ENCODE measurements around the gene ZBTB17. TPM values are rescaled to one million over a fixed set of nuclear protein-coding genes. Genes with fewer than 3 reads are reported as not detected.

Gene ZBTB17
- total RNA-seq, 1 experiment from 2014 or later = 41.6 TPM

DNA sequence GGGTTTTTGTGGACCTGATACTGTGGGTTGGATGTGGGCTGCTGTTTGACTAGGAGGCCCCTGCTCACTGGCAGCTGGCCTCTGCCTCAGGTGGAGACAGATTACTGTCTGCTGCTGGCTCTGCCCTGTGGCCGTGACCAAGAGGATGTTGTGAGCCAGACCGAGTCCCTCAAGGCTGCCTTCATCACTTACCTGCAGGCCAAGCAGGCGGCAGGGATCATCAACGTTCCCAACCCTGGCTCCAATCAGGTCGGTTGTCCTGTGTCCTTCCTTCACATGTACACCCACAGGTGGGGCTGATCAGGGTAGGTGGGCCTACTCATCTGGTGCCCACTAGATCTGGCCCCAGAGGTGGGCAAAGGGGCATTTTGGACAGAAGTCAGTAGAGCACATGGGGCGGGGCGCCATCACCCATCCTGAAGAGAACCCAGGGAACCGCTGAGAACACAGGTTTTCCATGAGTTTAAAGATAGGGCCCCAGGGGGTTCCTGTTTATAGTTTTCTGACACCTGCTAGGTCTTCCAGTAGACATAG is 37.2 kb downstream of the ZBTB17 start:
- H3K27me3 ChIP-seq (ENCODE audit: control insufficient read depth, insufficient read depth, low read length) = no peaks in the 10 kb centered on the region
- peak overlapping the region; percentile 70 for H3K27ac ChIP-seq (ENCODE audit: low read length)
- CTCF ChIA-PET = interaction anchor here (0.7 kb wide), 1 partner anchor 32 kb away, joined by 8 read pairs; no protein-coding TSS in a partner anchor
- TSS peak; percentile 62 for BruUV-seq (replicated peaks)
- no peak for TF ChIP-seq POLR2AphosphoS5 (IDR thresholded peaks at IDR 0.05; ENCODE audit: low read depth, low read length)
- TF ChIP-seq, protein P1, sequence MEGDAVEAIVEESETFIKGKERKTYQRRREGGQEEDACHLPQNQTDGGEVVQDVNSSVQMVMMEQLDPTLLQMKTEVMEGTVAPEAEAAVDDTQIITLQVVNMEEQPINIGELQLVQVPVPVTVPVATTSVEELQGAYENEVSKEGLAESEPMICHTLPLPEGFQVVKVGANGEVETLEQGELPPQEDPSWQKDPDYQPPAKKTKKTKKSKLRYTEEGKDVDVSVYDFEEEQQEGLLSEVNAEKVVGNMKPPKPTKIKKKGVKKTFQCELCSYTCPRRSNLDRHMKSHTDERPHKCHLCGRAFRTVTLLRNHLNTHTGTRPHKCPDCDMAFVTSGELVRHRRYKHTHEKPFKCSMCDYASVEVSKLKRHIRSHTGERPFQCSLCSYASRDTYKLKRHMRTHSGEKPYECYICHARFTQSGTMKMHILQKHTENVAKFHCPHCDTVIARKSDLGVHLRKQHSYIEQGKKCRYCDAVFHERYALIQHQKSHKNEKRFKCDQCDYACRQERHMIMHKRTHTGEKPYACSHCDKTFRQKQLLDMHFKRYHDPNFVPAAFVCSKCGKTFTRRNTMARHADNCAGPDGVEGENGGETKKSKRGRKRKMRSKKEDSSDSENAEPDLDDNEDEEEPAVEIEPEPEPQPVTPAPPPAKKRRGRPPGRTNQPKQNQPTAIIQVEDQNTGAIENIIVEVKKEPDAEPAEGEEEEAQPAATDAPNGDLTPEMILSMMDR (IDR thresholded peaks at IDR 0.05) = no peak
- no peak for TF ChIP-seq TCF7L2 (IDR thresholded peaks at IDR 0.05; ENCODE audit: low read depth, low read length)
- TF ChIP-seq, protein P2, sequence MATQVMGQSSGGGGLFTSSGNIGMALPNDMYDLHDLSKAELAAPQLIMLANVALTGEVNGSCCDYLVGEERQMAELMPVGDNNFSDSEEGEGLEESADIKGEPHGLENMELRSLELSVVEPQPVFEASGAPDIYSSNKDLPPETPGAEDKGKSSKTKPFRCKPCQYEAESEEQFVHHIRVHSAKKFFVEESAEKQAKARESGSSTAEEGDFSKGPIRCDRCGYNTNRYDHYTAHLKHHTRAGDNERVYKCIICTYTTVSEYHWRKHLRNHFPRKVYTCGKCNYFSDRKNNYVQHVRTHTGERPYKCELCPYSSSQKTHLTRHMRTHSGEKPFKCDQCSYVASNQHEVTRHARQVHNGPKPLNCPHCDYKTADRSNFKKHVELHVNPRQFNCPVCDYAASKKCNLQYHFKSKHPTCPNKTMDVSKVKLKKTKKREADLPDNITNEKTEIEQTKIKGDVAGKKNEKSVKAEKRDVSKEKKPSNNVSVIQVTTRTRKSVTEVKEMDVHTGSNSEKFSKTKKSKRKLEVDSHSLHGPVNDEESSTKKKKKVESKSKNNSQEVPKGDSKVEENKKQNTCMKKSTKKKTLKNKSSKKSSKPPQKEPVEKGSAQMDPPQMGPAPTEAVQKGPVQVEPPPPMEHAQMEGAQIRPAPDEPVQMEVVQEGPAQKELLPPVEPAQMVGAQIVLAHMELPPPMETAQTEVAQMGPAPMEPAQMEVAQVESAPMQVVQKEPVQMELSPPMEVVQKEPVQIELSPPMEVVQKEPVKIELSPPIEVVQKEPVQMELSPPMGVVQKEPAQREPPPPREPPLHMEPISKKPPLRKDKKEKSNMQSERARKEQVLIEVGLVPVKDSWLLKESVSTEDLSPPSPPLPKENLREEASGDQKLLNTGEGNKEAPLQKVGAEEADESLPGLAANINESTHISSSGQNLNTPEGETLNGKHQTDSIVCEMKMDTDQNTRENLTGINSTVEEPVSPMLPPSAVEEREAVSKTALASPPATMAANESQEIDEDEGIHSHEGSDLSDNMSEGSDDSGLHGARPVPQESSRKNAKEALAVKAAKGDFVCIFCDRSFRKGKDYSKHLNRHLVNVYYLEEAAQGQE (IDR thresholded peaks at IDR 0.05; ENCODE audit: insufficient read depth in 1 of 2, low read depth in 2 of 2, low read length in 1 of 2) = no peak
- no peak for TF ChIP-seq SIN3A (IDR thresholded peaks at IDR 0.05; ENCODE audit: borderline replicate concordance, insufficient read depth, low read depth, low read length)
- no peak overlapping the region for H3K4me3 ChIP-seq (ENCODE audit: low read depth in 2 of 2, low read length in 2 of 2)
- ATAC-seq (peak; percentile 19), DNase-seq (ENCODE audit: low read depth, low spot score) (no peak)
- POLR2A ChIA-PET = no interaction called here
- no peaks in the 10 kb centered on the region for H3K9me3 ChIP-seq (ENCODE audit: control insufficient read depth, insufficient read depth, low read depth, low read length)
- in situ Hi-C loops (cut with HindIII; ENCODE audit: low pct_unique_long_range_greater_than_20kb, low sequenced_read_pairs) = no loop called here
- H3K36me3 ChIP-seq (ENCODE audit: control insufficient read depth, insufficient read depth, low read length) = peaks cover 11% of the 10 kb centered on the region
- intact Hi-C loops (cut with micrococcal nuclease; ENCODE audit: unreplicated experiment) = no loop called here
- H3K4me1 ChIP-seq (ENCODE audit: control insufficient read depth, insufficient read depth, low read length) = peaks cover 18% of the 10 kb centered on the region

DNA sequence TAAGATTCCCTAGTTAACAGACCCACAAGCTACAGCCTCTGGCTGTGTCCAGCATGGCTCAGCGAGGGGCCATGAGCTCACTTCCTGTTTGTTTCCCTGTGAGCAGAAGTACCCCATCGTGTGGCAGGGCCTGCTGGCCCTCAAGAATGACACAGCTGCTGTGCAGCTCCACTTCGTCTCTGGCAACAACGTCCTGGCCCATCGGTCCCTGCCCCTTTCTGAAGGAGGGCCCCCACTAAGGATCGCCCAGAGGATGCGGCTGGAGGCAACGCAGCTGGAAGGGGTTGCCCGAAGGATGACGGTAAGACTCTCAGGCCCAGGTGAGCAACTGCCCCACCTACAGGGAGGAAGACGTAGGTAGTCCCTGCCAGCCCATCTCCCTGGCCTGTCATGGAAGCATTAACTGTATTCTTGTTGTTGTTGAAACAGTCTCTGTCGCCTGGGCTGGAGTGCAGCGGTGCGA is 38.2 kb downstream of the ZBTB17 start:
- Histone ChIP-seq H3K27me3 (ENCODE audit: control insufficient read depth, insufficient read depth, low read length) (no peaks in the 10 kb centered on the region), H3K36me3 (ENCODE audit: control insufficient read depth, insufficient read depth, low read length) (peaks cover 11% of the 10 kb centered on the region), H3K9me3 (ENCODE audit: control insufficient read depth, insufficient read depth, low read depth, low read length) (no peaks in the 10 kb centered on the region), H3K4me3 (ENCODE audit: low read depth in 2 of 2, low read length in 2 of 2) (no peak overlapping the region), H3K4me1 (ENCODE audit: control insufficient read depth, insufficient read depth, low read length) (peaks cover 18% of the 10 kb centered on the region), H3K27ac (ENCODE audit: low read length) (peak overlapping the region; percentile 48; the same call in 1 of the 2 replicates)
- DNase-seq (ENCODE audit: low read depth, low spot score) (no peak), ATAC-seq (no peak)
- CTCF ChIA-PET = interaction anchor here (0.7 to 1.1 kb wide), 2 partner anchors 31 to 122 kb away, joined by 8 to 12 read pairs; no protein-coding TSS in a partner anchor
- intact Hi-C loops (cut with micrococcal nuclease; ENCODE audit: unreplicated experiment) = no loop called here
- BruUV-seq (replicated peaks) = no TSS peak
- POLR2A ChIA-PET = no interaction called here
- in situ Hi-C loops (cut with HindIII; ENCODE audit: low pct_unique_long_range_greater_than_20kb, low sequenced_read_pairs) = no loop called here
- TF ChIP-seq POLR2AphosphoS5 (IDR thresholded peaks at IDR 0.05; ENCODE audit: low read depth, low read length) (no peak), SIN3A (IDR thresholded peaks at IDR 0.05; ENCODE audit: borderline replicate concordance, insufficient read depth, low read depth, low read length) (no peak), TCF7L2 (IDR thresholded peaks at IDR 0.05; ENCODE audit: low read depth, low read length) (no peak)
- TF ChIP-seq, protein P1 (IDR thresholded peaks at IDR 0.05) = no peak
- TF ChIP-seq, protein P2 (IDR thresholded peaks at IDR 0.05; ENCODE audit: insufficient read depth in 1 of 2, low read depth in 2 of 2, low read length in 1 of 2) = no peak

All from Panc1 (cell line).